Neural progenitor cell (in vitro differentiated cells): ENCODE data around the gene DLG2. TPM values are rescaled to one million over a fixed set of nuclear protein-coding genes. Genes with fewer than 3 reads are reported as not detected.

Source experiments
- DNase-seq: peaks from one replicate; pipeline ENCODE4 v3.0.0-alpha.2; 2016; ENCODE audit warnings: low spot score
- H2AFZ ChIP-seq: fragments of 200-600 bp; sonication (generic); replicated peaks from 2 replicates; pipeline ENCODE4 v1.6.1; 2016; ENCODE audit warnings: antibody characterized with exemption
- H3F3A ChIP-seq: fragments of 200-600 bp; sonication (generic); 2 replicates; pipeline ENCODE4 v1.6.1; 2016; ENCODE audit warnings: antibody characterized with exemption, low read depth
- H3K27ac ChIP-seq: fragments of 200-600 bp; sonication (generic); 2 replicates; pipeline ENCODE4 v1.5.1; 2016; ENCODE audit warnings: mild to moderate bottlenecking
- H3K27me3 ChIP-seq: fragments of 200-600 bp; sonication (generic); 2 replicates; pipeline ENCODE4 v1.6.1; 2016; ENCODE audit warnings: mild to moderate bottlenecking, moderate library complexity
- H3K36me3 ChIP-seq: fragments of 200-600 bp; sonication (generic); 2 replicates; pipeline ENCODE4 v1.5.1; 2016
- H3K4me1 ChIP-seq: fragments of 200-600 bp; sonication (generic); 2 replicates; pipeline ENCODE4 v1.6.1; 2016; ENCODE audit warnings: mixed run types
- H3K4me2 ChIP-seq: fragments of 200-600 bp; sonication (generic); 2 replicates; pipeline ENCODE4 v1.6.1; 2016
- H3K4me3 ChIP-seq: fragments of 200-600 bp; sonication (generic); 2 replicates; pipeline ENCODE4 v1.5.1; 2016
- H3K79me2 ChIP-seq: fragments of 200-600 bp; sonication (generic); 2 replicates; pipeline ENCODE4 v1.6.1; 2016; ENCODE audit warnings: low read depth
- H3K9ac ChIP-seq: fragments of 200-600 bp; sonication (generic); 2 replicates; pipeline ENCODE4 v1.6.1; 2016
- H3K9me3 ChIP-seq: fragments of 200-600 bp; sonication (generic); 2 replicates; pipeline ENCODE4 v1.5.1; 2016; ENCODE audit warnings: low read depth
- H4K20me1 ChIP-seq: fragments of 200-600 bp; sonication (generic); 2 replicates; pipeline ENCODE4 v1.6.1; 2016; ENCODE audit warnings: low read depth
- H3K27ac Mint-ChIP-seq: 3 replicates; pipeline ENCODE4 v1.8.0; 2021; ENCODE audit warnings: mixed read lengths
- H3K27me3 Mint-ChIP-seq: 2 replicates; pipeline ENCODE4 v1.8.0; 2022; ENCODE audit warnings: low read depth, mild to moderate bottlenecking, inconsistent platforms, moderate library complexity, mixed read lengths; ENCODE audit not compliant: insufficient read depth
- H3K36me3 Mint-ChIP-seq: 3 replicates; pipeline ENCODE4 v1.8.0; 2021; ENCODE audit warnings: mixed read lengths
- H3K4me1 Mint-ChIP-seq: 3 replicates; pipeline ENCODE4 v1.8.0; 2021; ENCODE audit warnings: mixed read lengths
- H3K4me3 Mint-ChIP-seq: 3 replicates; pipeline ENCODE4 v1.8.0; 2021; ENCODE audit warnings: mild to moderate bottlenecking, moderate library complexity, mixed read lengths
- H3K9me3 Mint-ChIP-seq: 3 replicates; pipeline ENCODE4 v1.8.0; 2020; ENCODE audit warnings: mixed read lengths
- EZH2 ChIP-seq: fragments of 200-600 bp; sonication (generic); IDR thresholded peaks from 2 replicates; pipeline ENCODE4 v1.6.1; 2017; ENCODE audit warnings: antibody characterized with exemption, mild to moderate bottlenecking, moderate library complexity
- EZH2phosphoT487 ChIP-seq: fragments of 200-600 bp; sonication (generic); IDR thresholded peaks from 2 replicates; pipeline ENCODE4 v1.6.1; 2017; ENCODE audit warnings: antibody characterized with exemption
- total RNA-seq: library from RNA; depleted of rRNA; stranded (reverse); fragments of >200 nt; gene quantifications from 2 replicates; pipeline ENCODE4 v1.2.3, GENCODE V29; 2015; ENCODE audit warnings: low replicate concordance
- TF ChIP-seq, protein P1 (sequence below): fragments of 200-600 bp; sonication (generic); IDR thresholded peaks from 2 replicates; pipeline ENCODE4 v1.5.1; 2017; ENCODE audit warnings: antibody characterized with exemption, mild to moderate bottlenecking

Gene DLG2
- total RNA-seq, 1 donor from 2014 or later, result 7.5 TPM

DNA sequence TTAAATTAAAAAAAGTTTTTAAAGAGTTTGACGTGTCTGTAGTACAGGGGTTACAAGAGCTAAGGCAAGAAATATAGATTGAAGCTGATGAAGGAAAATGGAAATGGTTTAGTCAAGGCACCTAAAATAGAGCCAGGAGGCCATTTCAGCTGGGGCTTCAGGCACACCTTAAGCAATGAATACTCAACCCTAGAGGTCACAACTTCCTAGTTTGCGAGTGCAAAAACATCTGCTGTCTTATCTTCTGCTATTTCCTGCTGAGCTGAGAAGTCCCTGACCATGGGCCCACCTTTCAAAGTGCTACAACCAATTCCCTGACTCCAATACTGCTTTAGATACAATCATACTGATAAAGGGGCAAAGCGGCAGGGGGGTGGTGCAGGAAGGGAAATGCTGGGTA is 87.4 kb downstream of the DLG2 start:
- H4K20me1 ChIP-seq, result no peaks in the 10 kb centered on the region
- no peaks in the 10 kb centered on the region for H3K27me3 ChIP-seq
- Mint-ChIP-seq H3K4me3 (no peak overlapping the region), H3K27me3 (peaks cover 4% of the 10 kb centered on the region), H3K9me3 (peaks cover 7% of the 10 kb centered on the region), H3K4me1 (peaks cover 22% of the 10 kb centered on the region), H3K27ac (no peak overlapping the region), H3K36me3 (peaks cover 2% of the 10 kb centered on the region)
- no peak overlapping the region for H3K9ac ChIP-seq
- H3K9me3 ChIP-seq, result peaks cover 3% of the 10 kb centered on the region
- no peak for DNase-seq
- H3K79me2 ChIP-seq, result no peaks in the 10 kb centered on the region
- H3K36me3 ChIP-seq, result no peaks in the 10 kb centered on the region
- H3K4me2 ChIP-seq, result no peak overlapping the region
- H2AFZ ChIP-seq, result no peak overlapping the region
- TF ChIP-seq EZH2, result no peak
- TF ChIP-seq, protein P1, sequence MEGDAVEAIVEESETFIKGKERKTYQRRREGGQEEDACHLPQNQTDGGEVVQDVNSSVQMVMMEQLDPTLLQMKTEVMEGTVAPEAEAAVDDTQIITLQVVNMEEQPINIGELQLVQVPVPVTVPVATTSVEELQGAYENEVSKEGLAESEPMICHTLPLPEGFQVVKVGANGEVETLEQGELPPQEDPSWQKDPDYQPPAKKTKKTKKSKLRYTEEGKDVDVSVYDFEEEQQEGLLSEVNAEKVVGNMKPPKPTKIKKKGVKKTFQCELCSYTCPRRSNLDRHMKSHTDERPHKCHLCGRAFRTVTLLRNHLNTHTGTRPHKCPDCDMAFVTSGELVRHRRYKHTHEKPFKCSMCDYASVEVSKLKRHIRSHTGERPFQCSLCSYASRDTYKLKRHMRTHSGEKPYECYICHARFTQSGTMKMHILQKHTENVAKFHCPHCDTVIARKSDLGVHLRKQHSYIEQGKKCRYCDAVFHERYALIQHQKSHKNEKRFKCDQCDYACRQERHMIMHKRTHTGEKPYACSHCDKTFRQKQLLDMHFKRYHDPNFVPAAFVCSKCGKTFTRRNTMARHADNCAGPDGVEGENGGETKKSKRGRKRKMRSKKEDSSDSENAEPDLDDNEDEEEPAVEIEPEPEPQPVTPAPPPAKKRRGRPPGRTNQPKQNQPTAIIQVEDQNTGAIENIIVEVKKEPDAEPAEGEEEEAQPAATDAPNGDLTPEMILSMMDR, result no peak
- no peak for TF ChIP-seq EZH2phosphoT487
- H3K4me1 ChIP-seq, result peaks cover 15% of the 10 kb centered on the region
- no peak overlapping the region for H3K27ac ChIP-seq
- H3F3A ChIP-seq, result no peaks in the 10 kb centered on the region
- no peak overlapping the region for H3K4me3 ChIP-seq

DNA sequence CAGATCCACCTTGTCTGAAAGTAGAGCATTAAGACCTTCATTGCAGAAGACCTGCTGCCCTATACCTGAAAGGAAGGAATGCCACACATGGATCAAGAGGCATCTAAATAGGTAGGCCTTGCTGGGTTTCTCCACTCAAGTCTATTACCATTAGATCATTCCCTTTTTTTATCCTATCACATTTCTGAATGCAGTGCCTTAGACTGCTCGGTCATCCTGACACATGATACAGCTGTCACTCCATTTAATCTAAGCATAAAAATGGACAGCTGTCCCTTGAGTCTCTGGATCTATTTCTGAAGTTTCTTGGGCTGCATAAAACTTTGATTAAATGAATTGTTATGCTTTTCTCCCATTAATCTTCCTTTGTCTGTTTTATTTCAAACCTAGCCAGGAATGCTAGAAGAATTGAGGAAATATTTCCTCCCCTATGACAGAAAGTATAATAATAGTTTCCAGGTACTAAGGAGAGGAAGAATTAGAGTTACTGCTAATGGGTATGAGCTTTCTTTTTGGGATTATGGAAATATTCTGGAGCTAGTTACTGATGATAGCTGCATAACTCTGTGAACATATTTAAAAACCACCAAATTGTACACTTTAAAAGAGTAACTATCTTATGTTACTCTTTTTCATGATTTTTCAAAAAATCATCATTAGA is 88.0 kb downstream of the DLG2 start:
- Histone ChIP-seq H3K4me1 (peaks cover 15% of the 10 kb centered on the region), H3K4me2 (no peak overlapping the region), H3F3A (no peaks in the 10 kb centered on the region), H2AFZ (no peak overlapping the region), H4K20me1 (no peaks in the 10 kb centered on the region), H3K36me3 (no peaks in the 10 kb centered on the region), H3K27me3 (no peaks in the 10 kb centered on the region), H3K79me2 (no peaks in the 10 kb centered on the region), H3K27ac (no peak overlapping the region), H3K9ac (no peak overlapping the region), H3K9me3 (peaks cover 6% of the 10 kb centered on the region), H3K4me3 (no peak overlapping the region)
- peaks cover 7% of the 10 kb centered on the region for H3K9me3 Mint-ChIP-seq
- peaks cover 4% of the 10 kb centered on the region for H3K27me3 Mint-ChIP-seq
- H3K4me3 Mint-ChIP-seq, result no peak overlapping the region
- H3K27ac Mint-ChIP-seq, result no peak overlapping the region
- no peak for DNase-seq
- no peak for TF ChIP-seq EZH2
- TF ChIP-seq, protein P1, result no peak
- TF ChIP-seq EZH2phosphoT487, result no peak
- H3K36me3 Mint-ChIP-seq, result peaks cover 2% of the 10 kb centered on the region
- peaks cover 22% of the 10 kb centered on the region for H3K4me1 Mint-ChIP-seq

DNA sequence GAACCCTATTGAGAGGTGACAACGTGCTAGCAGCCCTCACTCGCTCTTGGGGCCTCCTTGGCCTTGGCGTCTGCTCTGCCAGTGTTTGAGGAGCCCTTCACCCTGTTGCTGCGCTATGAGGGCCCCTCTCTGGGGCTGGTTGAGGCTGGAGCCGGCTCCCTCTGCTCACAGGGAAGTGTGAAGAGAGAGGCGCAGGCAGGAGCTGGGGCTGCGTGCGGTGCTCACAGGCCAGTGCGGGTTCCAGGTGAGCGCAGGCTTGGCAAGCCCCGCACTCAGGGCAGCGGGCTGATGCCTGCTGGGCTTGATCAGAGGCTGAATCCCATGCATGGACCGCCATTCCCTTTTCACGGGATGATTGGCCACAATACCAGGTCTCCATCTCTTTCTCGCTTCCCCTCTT is 90.7 kb downstream of the DLG2 start:
- Histone ChIP-seq H3K4me1 (peaks cover 8% of the 10 kb centered on the region), H3K9me3 (peaks cover 6% of the 10 kb centered on the region), H3K27me3 (no peaks in the 10 kb centered on the region), H3K4me3 (no peak overlapping the region), H3K4me2 (no peak overlapping the region), H3F3A (no peaks in the 10 kb centered on the region), H3K9ac (no peak overlapping the region), H3K36me3 (no peaks in the 10 kb centered on the region), H4K20me1 (no peaks in the 10 kb centered on the region), H2AFZ (no peak overlapping the region), H3K27ac (no peak overlapping the region), H3K79me2 (no peaks in the 10 kb centered on the region)
- Mint-ChIP-seq H3K4me1 (peaks cover 13% of the 10 kb centered on the region), H3K27me3 (peaks cover 2% of the 10 kb centered on the region), H3K27ac (no peak overlapping the region), H3K4me3 (no peak overlapping the region), H3K9me3 (peaks cover 7% of the 10 kb centered on the region), H3K36me3 (peaks cover 2% of the 10 kb centered on the region)
- TF ChIP-seq, protein P1, result no peak
- TF ChIP-seq EZH2 (no peak), EZH2phosphoT487 (no peak)
- DNase-seq, result no peak
